Heart right ventricle (tissue), 16 donors: ENCODE results near the gene USP17L18. TPM values are rescaled to one million over a fixed set of nuclear protein-coding genes. Genes with fewer than 3 reads are reported as not detected.
"Not testable (repeated sequence)": the region's sequence is repeated elsewhere in the genome, so short reads cannot be mapped to it uniquely, and the experiment has no call there.

Experiments
- ATAC-seq, 8 donors: fragments of 200-7000 bp; cut with Tn5 transposase; one replicate each; pipeline ENCODE4 v1.9.1; 2020; ENCODE audit warnings: mild to moderate bottlenecking in 8 of 8, moderate library complexity in 8 of 8, moderate number of reproducible peaks in 1 of 8
- DNase-seq, 2 donors: peaks; one replicate each; pipeline ENCODE4 v3.0.0-alpha.2; 2020
- H3K27ac ChIP-seq, 10 donors: fragments of 200-600 bp; sonication (generic) in 2 of 10; one replicate each; pipeline versions ENCODE4 v1.5.0 to v1.8.0; 2020 to 2022; ENCODE audit warnings: mild to moderate bottlenecking in 3 of 10
- H3K27me3 ChIP-seq, 7 donors: fragments of 200-600 bp; one replicate each; pipeline ENCODE4 v1.8.0; 2021 to 2022; ENCODE audit warnings: mild to moderate bottlenecking in 2 of 7
- H3K36me3 ChIP-seq, 9 donors: fragments of 200-600 bp; sonication (generic) in 1 of 9; one replicate each; pipeline versions ENCODE4 v1.5.0 to v1.8.0; 2020 to 2022; ENCODE audit warnings: mild to moderate bottlenecking in 2 of 9
- H3K4me1 ChIP-seq, 9 donors: fragments of 200-600 bp; sonication (generic) in 1 of 9; one replicate each; pipeline versions ENCODE4 v1.5.0 to v1.8.0; 2020 to 2022; ENCODE audit warnings: mild to moderate bottlenecking in 4 of 9
- H3K4me3 ChIP-seq, 10 donors: fragments of 200-600 bp; sonication (generic) in 2 of 10; one replicate each; pipeline versions ENCODE4 v1.5.0 to v1.8.0; 2020 to 2022; ENCODE audit warnings: mild to moderate bottlenecking in 7 of 10, moderate library complexity in 2 of 10
- H3K9me3 ChIP-seq, 11 donors: fragments of 200-600 bp in 10 of 11; sonication (generic) in 2 of 11; one replicate each; pipeline versions ENCODE4 v1.5.0 to v1.8.0; 2013 to 2022; ENCODE audit warnings: mild to moderate bottlenecking in 2 of 11, control low read depth in 1 of 11, moderate library complexity in 1 of 11
- WGBS, 2 donors: extraction: QIAGEN DNeasy Blood & Tissue Kit; methylation state at CpG; one replicate each; pipeline ENCODE4 v1.1.7; 2013; ENCODE audit warnings: inconsistent platforms in 1 of 2; 5-methylcytosine and 5-hydroxymethylcytosine counted together
- intact Hi-C, 10 donors: fragments of 100-400 bp; cut with DNase I; formaldehyde crosslinking; loops; one replicate each; pipeline versions ENCODE4 v1.11.1 to v1.14.2; 2022
- long read RNA-seq, 3 donors: library from polyadenylated mRNA; unstranded; transcript quantifications; one replicate each; pipeline ENCODE4 v2.0.0, GENCODE V29; 2020 to 2021
- polyA plus RNA-seq, 2 donors: library from polyadenylated mRNA; stranded (reverse); fragments of 200-250 nt; gene quantifications; one replicate each; pipeline ENCODE4 v1.2.3, GENCODE V29; 2013
- total RNA-seq, 10 donors: library from RNA; stranded (reverse); fragmentation: NEBNext Ultra II Directional in 3 of 10; extraction: Animal tissue kit (Norgen Biotek cat#: 25700) in 3 of 10; gene quantifications; one replicate each; pipeline versions ENCODE4 v1.2.1 to v1.2.4, GENCODE V29; 2021 to 2023
- donor health status: Arrhythmogenic right ventricular cardiomyopathy.
- donor health status: ischemic (EF 13 %, LVEDD 7.1; RV severe dilation, severe dysfunction).
- donor health status: healthy with polysubstance abuse.
- donor health status: DM: no; HTN: yes; CAD: no.
- donor health status: DM: no; HTN: no; CAD: no.
- donor health status: ischemic (EF 25% LVEDD 6.9; RV normal size, moderate dysfunction).
- donor health status: ischemic (EF 25% LVEDD 5.7; RV mildly dilated, moderate dysfunction).
- donor health status: healthy.
- donor health status: DM: yes; HTN: yes; CAD: no.
- donor health status: Ischemic cardiomyopathy.
- donor health status: ischemic (EF 35%, LVEDD 5.7; RV mildly dilated, moderate dysfunction).
- donor health status: nonischemic (EF 11% LVEDD 7.7; RV severe dilation, severe dysfunction).
- donor health status: DM: yes; HTN: yes; CAD: no.
- donor health status: PGD.
- donor health status: ischemic (EF 29% LVEDD 5.4; RV normal size, mild dysfunction).
- donor health status: nonischemic (EF 23%, LVEDD 6.1; RV moderate dilation, normal function).

The USP17L18 gene, protein sequence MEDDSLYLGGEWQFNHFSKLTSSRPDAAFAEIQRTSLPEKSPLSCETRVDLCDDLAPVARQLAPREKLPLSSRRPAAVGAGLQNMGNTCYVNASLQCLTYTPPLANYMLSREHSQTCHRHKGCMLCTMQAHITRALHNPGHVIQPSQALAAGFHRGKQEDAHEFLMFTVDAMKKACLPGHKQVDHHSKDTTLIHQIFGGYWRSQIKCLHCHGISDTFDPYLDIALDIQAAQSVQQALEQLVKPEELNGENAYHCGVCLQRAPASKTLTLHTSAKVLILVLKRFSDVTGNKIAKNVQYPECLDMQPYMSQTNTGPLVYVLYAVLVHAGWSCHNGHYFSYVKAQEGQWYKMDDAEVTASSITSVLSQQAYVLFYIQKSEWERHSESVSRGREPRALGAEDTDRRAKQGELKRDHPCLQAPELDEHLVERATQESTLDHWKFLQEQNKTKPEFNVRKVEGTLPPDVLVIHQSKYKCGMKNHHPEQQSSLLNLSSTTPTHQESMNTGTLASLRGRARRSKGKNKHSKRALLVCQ
- total RNA-seq (not detected), polyA plus RNA-seq (not detected)
- long read RNA-seq, donor 1, result 0 reads
- long read RNA-seq, donor 2, result 0 reads
- long read RNA-seq, donor 3, result 0 reads

DNA sequence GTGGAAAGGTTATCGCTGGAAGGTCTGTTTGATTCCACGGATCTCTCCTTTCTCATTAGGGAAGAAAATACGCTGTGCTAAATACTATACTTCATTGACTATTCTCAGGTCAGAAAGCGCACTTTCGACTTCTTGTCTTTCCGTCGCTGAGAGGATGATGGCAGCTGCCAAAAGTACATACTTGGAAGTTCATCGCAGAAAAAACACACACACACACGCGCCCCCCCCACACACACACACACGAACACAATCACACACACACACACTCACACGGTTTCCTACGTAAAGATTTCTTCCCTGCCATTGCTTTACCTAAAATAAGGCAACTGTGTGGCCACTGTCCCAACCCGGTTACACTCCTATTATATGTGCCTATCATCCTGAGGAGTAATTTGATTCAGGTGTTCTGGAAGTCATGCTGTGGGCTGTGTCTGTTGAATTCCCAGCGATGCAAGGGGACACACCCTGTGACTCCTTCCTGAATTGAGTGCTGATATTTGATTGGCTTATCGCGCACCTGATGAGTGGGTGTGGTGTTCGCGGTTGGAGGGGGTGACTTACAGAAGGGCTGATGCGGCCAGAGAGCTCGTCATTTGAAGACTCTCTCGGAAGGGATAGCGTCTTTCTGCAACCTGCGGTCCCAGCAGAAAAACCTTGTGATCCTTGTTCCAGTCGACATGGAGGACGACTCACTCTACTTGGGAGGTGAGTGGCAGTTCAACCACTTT is at the start of gene USP17L18:
Gene USP17L18 (plus strand): TSS at position 678 of the 728 bp plus-strand sequence. CDS start 0 bp downstream, at position 678.
- H3K36me3 ChIP-seq, H3K27me3 ChIP-seq, ATAC-seq, H3K9me3 ChIP-seq, intact Hi-C loops, H3K27ac ChIP-seq, H3K4me1 ChIP-seq, H3K4me3 ChIP-seq: not testable (repeated sequence)
- DNase-seq, result peak in 1 of 2 donors; percentile 4
- WGBS, 2 donors, result 81 to 89% methylated on average over 14 to 19 of the region's 26 CpGs

DNA sequence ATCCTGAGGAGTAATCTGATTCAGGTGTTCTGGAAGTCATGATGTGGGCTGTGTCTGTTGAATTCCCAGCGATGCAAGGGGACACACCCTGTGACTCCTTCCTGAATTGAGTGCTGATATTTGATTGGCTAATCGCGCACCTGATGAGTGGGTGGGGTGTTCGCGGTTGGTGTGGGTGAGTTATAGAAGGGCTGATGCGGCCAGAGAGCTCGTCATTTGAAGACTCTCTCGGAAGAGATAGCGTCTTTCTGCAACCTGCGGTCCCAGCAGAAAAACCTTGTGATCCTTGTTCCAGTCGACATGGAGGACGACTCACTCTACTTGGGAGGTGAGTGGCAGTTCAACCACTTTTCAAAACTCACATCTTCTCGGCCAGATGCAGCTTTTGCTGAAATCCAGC is 38.1 kb upstream of the USP17L18 start, which contains the start of gene USP17L10:
Gene USP17L10 (plus strand): TSS at position 301 of the 400 bp plus-strand sequence. CDS start 0 bp downstream, at position 301.
- whole genome bisulfite sequencing, 2 donors, result 89% methylated on average over 13 of the region's 13 CpGs; no CpG with 5 or more reads in 1 of the 2 donors
- H3K4me1 ChIP-seq, H3K9me3 ChIP-seq, H3K27me3 ChIP-seq, intact Hi-C loops, H3K27ac ChIP-seq, H3K4me3 ChIP-seq, DNase-seq, ATAC-seq, H3K36me3 ChIP-seq: not testable (repeated sequence)

DNA sequence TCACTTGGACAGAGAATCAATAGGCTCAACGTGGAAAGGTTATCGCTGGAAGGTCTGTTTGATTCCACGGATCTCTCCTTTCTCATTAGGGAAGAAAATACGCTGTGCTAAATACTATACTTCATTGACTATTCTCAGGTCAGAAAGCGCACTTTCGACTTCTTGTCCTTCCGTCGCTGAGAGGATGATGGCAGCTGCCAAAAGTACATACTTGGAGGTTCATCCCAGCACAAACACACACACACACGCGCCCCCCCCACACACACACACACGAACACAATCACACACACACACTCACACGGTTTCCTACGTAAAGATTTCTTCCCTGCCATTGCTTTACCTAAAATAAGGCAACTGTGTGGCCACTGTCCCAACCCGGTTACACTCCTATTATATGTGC is 33.7 kb upstream of the USP17L18 start:
- H3K36me3 ChIP-seq, H3K27ac ChIP-seq, H3K4me3 ChIP-seq, ATAC-seq, H3K27me3 ChIP-seq, H3K4me1 ChIP-seq, intact Hi-C loops, H3K9me3 ChIP-seq: not testable (repeated sequence)
- peak in 1 of 2 donors; percentile 2 for DNase-seq
- WGBS, 2 donors, result 76 to 77% methylated on average over 8 to 11 of the region's 14 CpGs

DNA sequence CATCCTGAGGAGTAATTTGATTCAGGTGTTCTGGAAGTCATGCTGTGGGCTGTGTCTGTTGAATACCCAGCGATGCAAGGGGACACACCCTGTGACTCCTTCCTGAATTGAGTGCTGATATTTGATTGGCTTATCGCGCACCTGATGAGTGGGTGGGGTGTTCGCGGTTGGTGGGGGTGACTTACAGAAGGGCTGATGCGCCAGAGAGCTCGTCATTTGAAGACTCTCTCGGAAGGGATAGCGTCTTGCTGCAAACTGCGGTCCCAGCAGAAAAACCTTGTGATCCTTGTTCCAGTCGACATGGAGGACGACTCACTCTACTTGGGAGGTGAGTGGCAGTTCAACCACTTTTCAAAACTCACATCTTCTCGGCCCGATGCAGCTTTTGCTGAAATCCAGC is 33.3 kb upstream of the USP17L18 start, which contains the start of gene USP17L11:
Gene USP17L11 (plus strand): TSS at position 301 of the 400 bp plus-strand sequence. CDS start 0 bp downstream, at position 301.
- 93% methylated on average over 8 of the region's 14 CpGs; no CpG with 5 or more reads in 1 of the 2 donors for WGBS, 2 donors
- H3K4me3 ChIP-seq, ATAC-seq, H3K36me3 ChIP-seq, intact Hi-C loops, DNase-seq, H3K4me1 ChIP-seq, H3K27me3 ChIP-seq, H3K9me3 ChIP-seq, H3K27ac ChIP-seq: not testable (repeated sequence)

DNA sequence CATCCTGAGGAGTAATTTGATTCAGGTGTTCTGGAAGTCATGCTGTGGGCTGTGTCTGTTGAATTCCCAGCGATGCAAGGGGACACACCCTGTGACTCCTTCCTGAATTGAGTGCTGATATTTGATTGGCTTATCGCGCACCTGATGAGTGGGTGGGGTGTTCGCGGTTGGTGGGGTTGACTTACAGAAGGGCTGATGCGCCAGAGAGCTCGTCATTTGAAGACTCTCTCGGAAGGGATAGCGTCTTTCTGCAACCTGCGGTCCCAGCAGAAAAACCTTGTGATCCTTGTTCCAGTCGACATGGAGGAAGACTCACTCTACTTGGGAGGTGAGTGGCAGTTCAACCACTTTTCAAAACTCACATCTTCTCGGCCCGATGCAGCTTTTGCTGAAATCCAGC is 28.6 kb upstream of the USP17L18 start, which contains the start of gene USP17L12:
Gene USP17L12 (plus strand): TSS at position 301 of the 400 bp plus-strand sequence. CDS start 0 bp downstream, at position 301.
- H3K4me3 ChIP-seq, H3K9me3 ChIP-seq, H3K27me3 ChIP-seq, H3K36me3 ChIP-seq, intact Hi-C loops, H3K27ac ChIP-seq, H3K4me1 ChIP-seq, DNase-seq, ATAC-seq: not testable (repeated sequence)
- no CpG with 5 or more reads among the region's 13 CpGs for WGBS, 2 donors

DNA sequence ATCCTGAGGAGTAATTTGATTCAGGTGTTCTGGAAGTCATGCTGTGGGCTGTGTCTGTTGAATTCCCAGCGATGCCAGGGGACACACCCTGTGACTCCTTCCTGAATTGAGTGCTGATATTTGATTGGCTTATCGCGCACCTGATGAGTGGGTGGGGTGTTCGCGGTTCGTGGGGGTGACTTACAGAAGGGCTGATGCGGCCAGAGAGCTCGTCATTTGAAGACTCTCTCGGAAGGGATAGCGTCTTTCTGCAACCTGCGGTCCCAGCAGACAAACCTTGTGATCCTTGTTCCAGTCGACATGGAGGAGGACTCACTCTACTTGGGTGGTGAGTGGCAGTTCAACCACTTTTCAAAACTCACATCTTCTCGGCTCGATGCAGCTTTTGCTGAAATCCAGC is 23.8 kb upstream of the USP17L18 start, which contains the start of gene USP17L13:
Gene USP17L13 (plus strand): TSS at position 301 of the 400 bp plus-strand sequence. CDS start 0 bp downstream, at position 301.
- H3K9me3 ChIP-seq, intact Hi-C loops: not testable (repeated sequence)
- WGBS, 2 donors, result no CpG with 5 or more reads among the region's 14 CpGs

DNA sequence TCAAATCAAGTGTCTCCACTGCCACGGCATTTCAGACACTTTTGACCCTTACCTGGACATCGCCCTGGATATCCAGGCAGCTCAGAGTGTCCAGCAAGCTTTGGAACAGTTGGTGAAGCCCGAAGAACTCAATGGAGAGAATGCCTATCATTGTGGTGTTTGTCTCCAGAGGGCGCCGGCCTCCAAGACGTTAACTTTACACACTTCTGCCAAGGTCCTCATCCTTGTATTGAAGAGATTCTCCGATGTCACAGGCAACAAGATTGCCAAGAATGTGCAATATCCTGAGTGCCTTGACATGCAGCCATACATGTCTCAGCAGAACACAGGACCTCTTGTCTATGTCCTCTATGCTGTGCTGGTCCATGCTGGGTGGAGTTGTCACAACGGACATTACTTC is 18.2 kb upstream of the USP17L18 start:
- DNase-seq, result peak in 1 of 2 donors; percentile 2
- H3K27me3 ChIP-seq, H3K4me1 ChIP-seq, H3K36me3 ChIP-seq, intact Hi-C loops, H3K4me3 ChIP-seq, ATAC-seq, H3K27ac ChIP-seq, H3K9me3 ChIP-seq: not testable (repeated sequence)
- WGBS, 2 donors, result 85 to 89% methylated on average over 5 of the region's 8 CpGs

More for the DNA sequence above, 23.8 kb upstream of the USP17L18 start, which contains the start of gene USP17L13:
- not testable (repeated sequence) for H3K27ac ChIP-seq, DNase-seq, ATAC-seq, H3K4me3 ChIP-seq, H3K27me3 ChIP-seq, H3K36me3 ChIP-seq, H3K4me1 ChIP-seq

DNA sequence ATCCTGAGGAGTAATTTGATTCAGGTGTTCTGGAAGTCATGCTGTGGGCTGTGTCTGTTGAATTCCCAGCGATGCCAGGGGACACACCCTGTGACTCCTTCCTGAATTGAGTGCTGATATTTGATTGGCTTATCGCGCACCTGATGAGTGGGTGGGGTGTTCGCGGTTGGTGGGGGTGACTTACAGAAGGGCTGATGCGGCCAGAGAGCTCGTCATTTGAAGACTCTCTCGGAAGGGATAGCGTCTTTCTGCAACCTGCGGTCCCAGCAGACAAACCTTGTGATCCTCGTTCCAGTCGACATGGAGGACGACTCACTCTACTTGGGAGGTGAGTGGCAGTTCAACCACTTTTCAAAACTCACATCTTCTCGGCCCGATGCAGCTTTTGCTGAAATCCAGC is 14.3 kb upstream of the USP17L18 start, which contains the start of gene USP17L15:
Gene USP17L15 (plus strand): TSS at position 301 of the 400 bp plus-strand sequence. CDS start 0 bp downstream, at position 301.
- H3K27me3 ChIP-seq, H3K4me3 ChIP-seq, H3K27ac ChIP-seq, ATAC-seq, H3K9me3 ChIP-seq, H3K4me1 ChIP-seq, DNase-seq, H3K36me3 ChIP-seq, intact Hi-C loops: not testable (repeated sequence)
- no CpG with 5 or more reads among the region's 15 CpGs for WGBS, 2 donors

DNA sequence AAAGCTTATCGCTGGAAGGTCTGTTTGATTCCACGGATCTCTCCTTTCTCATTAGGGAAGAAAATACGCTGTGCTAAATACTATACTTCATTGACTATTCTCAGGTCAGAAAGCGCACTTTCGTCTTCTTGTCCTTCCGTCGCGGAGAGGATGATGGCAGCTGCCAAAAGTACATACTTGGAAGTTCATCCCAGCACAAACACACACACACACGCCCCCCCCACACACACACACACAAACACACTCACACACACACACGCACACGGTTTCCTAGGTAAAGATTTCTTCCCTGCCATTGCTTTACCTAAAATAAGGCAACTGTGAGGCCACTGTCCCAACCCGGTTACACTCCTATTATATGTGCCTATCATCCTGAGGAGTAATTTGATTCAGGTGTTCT is 10.0 kb upstream of the USP17L18 start:
- 83 to 84% methylated on average over 11 of the region's 12 CpGs for WGBS, 2 donors

DNA sequence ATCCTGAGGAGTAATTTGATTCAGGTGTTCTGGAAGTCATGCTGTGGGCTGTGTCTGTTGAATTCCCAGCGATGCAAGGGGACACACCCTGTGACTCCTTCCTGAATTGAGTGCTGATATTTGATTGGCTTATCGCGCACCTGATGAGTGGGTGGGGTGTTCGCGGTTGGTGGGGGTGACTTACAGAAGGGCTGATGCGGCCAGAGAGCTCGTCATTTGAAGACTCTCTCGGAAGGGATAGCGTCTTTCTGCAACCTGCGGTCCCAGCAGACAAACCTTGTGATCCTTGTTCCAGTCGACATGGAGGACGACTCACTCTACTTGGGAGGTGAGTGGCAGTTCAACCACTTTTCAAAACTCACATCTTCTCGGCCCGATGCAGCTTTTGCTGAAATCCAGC is 4.9 kb upstream of the USP17L18 start, which contains the start of gene USP17L17:
Gene USP17L17 (plus strand): TSS at position 301 of the 400 bp plus-strand sequence. CDS start 0 bp downstream, at position 301.
- ATAC-seq, H3K27me3 ChIP-seq, H3K36me3 ChIP-seq, DNase-seq, H3K4me3 ChIP-seq, intact Hi-C loops, H3K9me3 ChIP-seq, H3K27ac ChIP-seq, H3K4me1 ChIP-seq: not testable (repeated sequence)
- WGBS, 2 donors, result 91 to 93% methylated on average over 5 of the region's 14 CpGs

More for the DNA sequence above, 10.0 kb upstream of the USP17L18 start:
- H3K27me3 ChIP-seq, H3K9me3 ChIP-seq, H3K27ac ChIP-seq, ATAC-seq, H3K4me1 ChIP-seq, intact Hi-C loops, H3K4me3 ChIP-seq, H3K36me3 ChIP-seq: not testable (repeated sequence)
- DNase-seq, result peak in 1 of 2 donors; percentile 4
